Ovary (tissue), 3 donors: ENCODE data around the gene GXYLT2.

Source experiments
- CTCF ChIP-seq, 3 donors: fragments of 450-650 bp in 2 of 3; fragments of 200-600 bp in 1 of 3; IDR thresholded peaks; one replicate each; pipeline versions ENCODE4 v1.5.1 to v1.8.0; 2016 to 2022; ENCODE audit warnings: antibody characterized with exemption in 3 of 3, mild to moderate bottlenecking in 1 of 3
- EP300 ChIP-seq: sonication (generic); formaldehyde crosslinking; IDR thresholded peaks from one replicate; pipeline ENCODE4 v1.6.1; 2017; ENCODE audit warnings: antibody characterized with exemption
- donor health status: DM: no; HTN: no; CAD: no.

- TF ChIP-seq CTCF (IDR thresholded peaks at IDR 0.05) (no peak), EP300 (no peak)
Observed at GRCh38 chr3:72892081-72892775, 4.4 kb downstream of the GXYLT2 start.
